ENCODE data around the gene ANOS1. TPM values are rescaled to one million over a fixed set of nuclear protein-coding genes. Genes with fewer than 3 reads are reported as not detected.

Gene ANOS1
- total RNA-seq, 1 donor, result 1.1 TPM

- Histone ChIP-seq H3K36me3 (ENCODE audit: insufficient read depth, low read length) (no peaks in the 10 kb centered on the region), H3K4me2 (ENCODE audit: insufficient read depth, low read length) (no peak overlapping the region), H3K27ac (ENCODE audit: low read depth, low read length) (no peak overlapping the region), H3K9me3 (ENCODE audit: low read depth, low read length) (peaks cover 7% of the 10 kb centered on the region), H2AFZ (ENCODE audit: low read length) (no peak overlapping the region), H3K4me1 (ENCODE audit: insufficient read depth, low read length) (no peaks in the 10 kb centered on the region), H4K20me1 (ENCODE audit: insufficient read depth, low read length) (no peaks in the 10 kb centered on the region), H3K79me2 (ENCODE audit: insufficient read depth, low read length) (no peaks in the 10 kb centered on the region), H3K4me3 (ENCODE audit: insufficient read depth, low read length) (no peak overlapping the region), H3K27me3 (ENCODE audit: insufficient read depth, low read length) (no peaks in the 10 kb centered on the region)
- DNase-seq (ENCODE audit: insufficient read length, low spot score, missing footprints), result no peak
- no peak for TF ChIP-seq CTCF (IDR thresholded peaks at IDR 0.05; ENCODE audit: extremely low read depth, low read depth, low read length)
Measured at GRCh38 chrX:8607326-8607725, 124.6 kb downstream of the ANOS1 start.

- no peak for DNase-seq (ENCODE audit: insufficient read length, low spot score, missing footprints)
- TF ChIP-seq CTCF (IDR thresholded peaks at IDR 0.05; ENCODE audit: extremely low read depth, low read depth, low read length), result no peak
- H3K9me3 ChIP-seq (ENCODE audit: low read depth, low read length), result peaks cover 4% of the 10 kb centered on the region
Measured at GRCh38 chrX:8604131-8604530, 127.8 kb downstream of the ANOS1 start.

GRCh38 chrX:8591501-8591900 lies 140.4 kb downstream of the ANOS1 start:
- Histone ChIP-seq H3K27me3 (ENCODE audit: insufficient read depth, low read length) (no peaks in the 10 kb centered on the region), H3K36me3 (ENCODE audit: insufficient read depth, low read length) (no peaks in the 10 kb centered on the region), H3K4me3 (ENCODE audit: insufficient read depth, low read length) (no peak overlapping the region), H4K20me1 (ENCODE audit: insufficient read depth, low read length) (no peaks in the 10 kb centered on the region), H3K27ac (ENCODE audit: low read depth, low read length) (no peak overlapping the region), H3K4me2 (ENCODE audit: insufficient read depth, low read length) (no peak overlapping the region), H2AFZ (ENCODE audit: low read length) (no peak overlapping the region), H3K9me3 (ENCODE audit: low read depth, low read length) (peaks cover 3% of the 10 kb centered on the region), H3K79me2 (ENCODE audit: insufficient read depth, low read length) (no peaks in the 10 kb centered on the region), H3K4me1 (ENCODE audit: insufficient read depth, low read length) (no peaks in the 10 kb centered on the region)
- DNase-seq (ENCODE audit: insufficient read length, low spot score, missing footprints), result no peak
- no peak for TF ChIP-seq CTCF (IDR thresholded peaks at IDR 0.05; ENCODE audit: extremely low read depth, low read depth, low read length)

More at GRCh38 chrX:8604131-8604530, 127.8 kb downstream of the ANOS1 start:
- H3K4me2 ChIP-seq (ENCODE audit: insufficient read depth, low read length), result no peak overlapping the region
- H3K27me3 ChIP-seq (ENCODE audit: insufficient read depth, low read length), result no peaks in the 10 kb centered on the region
- H3K4me3 ChIP-seq (ENCODE audit: insufficient read depth, low read length), result no peak overlapping the region
- no peaks in the 10 kb centered on the region for H3K36me3 ChIP-seq (ENCODE audit: insufficient read depth, low read length)
- H3K79me2 ChIP-seq (ENCODE audit: insufficient read depth, low read length), result no peaks in the 10 kb centered on the region
- no peak overlapping the region for H3K27ac ChIP-seq (ENCODE audit: low read depth, low read length)
- no peaks in the 10 kb centered on the region for H4K20me1 ChIP-seq (ENCODE audit: insufficient read depth, low read length)
- no peaks in the 10 kb centered on the region for H3K4me1 ChIP-seq (ENCODE audit: insufficient read depth, low read length)
- H2AFZ ChIP-seq (ENCODE audit: low read length), result no peak overlapping the region

- Histone ChIP-seq H3K4me3 (ENCODE audit: insufficient read depth, low read length) (no peak overlapping the region), H3K36me3 (ENCODE audit: insufficient read depth, low read length) (no peaks in the 10 kb centered on the region), H3K27ac (ENCODE audit: low read depth, low read length) (no peak overlapping the region), H3K4me2 (ENCODE audit: insufficient read depth, low read length) (no peak overlapping the region), H3K4me1 (ENCODE audit: insufficient read depth, low read length) (no peaks in the 10 kb centered on the region), H2AFZ (ENCODE audit: low read length) (no peak overlapping the region), H3K27me3 (ENCODE audit: insufficient read depth, low read length) (no peaks in the 10 kb centered on the region), H3K79me2 (ENCODE audit: insufficient read depth, low read length) (no peaks in the 10 kb centered on the region), H4K20me1 (ENCODE audit: insufficient read depth, low read length) (no peaks in the 10 kb centered on the region), H3K9me3 (ENCODE audit: low read depth, low read length) (no peaks in the 10 kb centered on the region)
- DNase-seq (ENCODE audit: insufficient read length, low spot score, missing footprints), result no peak
- TF ChIP-seq CTCF (IDR thresholded peaks at IDR 0.05; ENCODE audit: extremely low read depth, low read depth, low read length), result no peak
Measured at GRCh38 chrX:8586953-8587352, 145.0 kb downstream of the ANOS1 start.
